Transverse colon (tissue), 4 donors: Measurements from ENCODE around the gene RAI14.

Experiments used
- CTCF ChIP-seq, 5 experiments: fragments of 200-600 bp in 3 of 5; fragments of 450-650 bp in 2 of 5; sonication (generic) in 3 of 5; IDR thresholded peaks; 1 replicate in 2 of 5; 2 replicates in 3 of 5; pipeline ENCODE4 v1.5.1; 2016 to 2017; ENCODE audit warnings: antibody characterized with exemption in 5 of 5, inconsistent platforms in 3 of 5, mild to moderate bottlenecking in 2 of 5, moderate library complexity in 1 of 5
- POLR2A ChIP-seq: fragments of 450-650 bp; IDR thresholded peaks from one replicate; pipeline ENCODE4 v1.6.1; 2016; ENCODE audit warnings: antibody characterized with exemption, mild to moderate bottlenecking, moderate library complexity
- POLR2AphosphoS5 ChIP-seq, 3 donors: sonication (generic); formaldehyde crosslinking; IDR thresholded peaks; one replicate each; pipeline ENCODE4 v1.6.1; 2016; ENCODE audit warnings: antibody characterized with exemption in 3 of 3

GRCh38 chr5:34652466-34652865, 3.7 kb upstream of the RAI14 start:
- TF ChIP-seq POLR2AphosphoS5 (IDR thresholded peaks at IDR 0.05): no peak
- no peak for TF ChIP-seq CTCF (IDR thresholded peaks at IDR 0.05)
- TF ChIP-seq POLR2A: no peak
